Measurements from ENCODE around the gene TRPM2. TPM values are rescaled to one million over a fixed set of nuclear protein-coding genes. Genes with fewer than 3 reads are reported as not detected.

Gene TRPM2
- total and polyA plus RNA-seq, 2 of the 8 experiments (the other 6 are each of a cell fraction or from before 2014, with no cell fraction given), result 0.27 to 0.28 TPM

GRCh38 chr21:44317241-44317782 lies 36.1 kb upstream of the TRPM2 start (continued):
- no peak for TF ChIP-seq EZH2 (IDR thresholded peaks at IDR 0.05; ENCODE audit: low read depth, low read length, severe bottlenecking)
- no peak for TF ChIP-seq SP4 (IDR thresholded peaks at IDR 0.05; ENCODE audit: low read length)
- TF ChIP-seq SAP30 (IDR thresholded peaks at IDR 0.05; ENCODE audit: insufficient read depth, insufficient replicate concordance, low read length), result no peak
- TF ChIP-seq GTF2F1 (IDR thresholded peaks at IDR 0.05; ENCODE audit: borderline replicate concordance, low read depth, low read length), result no peak

Measured in H1 (cell line).